ENCODE results near the gene TM4SF1.
A peak's percentile ranks its signal among the peaks of the same experiment; 100 is the strongest.

TM4SF1 gene

GRCh38 chr3:149374391-149374790 lies 3.1 kb downstream of the TM4SF1 start:
- DNase-seq, result no peak

- DNase-seq, result peak; percentile 73
These were observed 4.0 kb downstream of the TM4SF1 start for GRCh38 chr3:149373235-149374125.

- DNase-seq, result no peak
These were observed 5.7 kb downstream of the TM4SF1 start for GRCh38 chr3:149371723-149372114.

- DNase-seq, result peak; percentile 68
These were observed 6.3 kb downstream of the TM4SF1 start for GRCh38 chr3:149371001-149371722.

- DNase-seq, result no peak
These were observed 7.2 kb downstream of the TM4SF1 start for GRCh38 chr3:149369991-149370866.

GRCh38 chr3:149368674-149369497 lies 8.6 kb downstream of the TM4SF1 start:
- no peak for DNase-seq

- no peak for DNase-seq
These were observed 9.2 kb downstream of the TM4SF1 start for GRCh38 chr3:149368201-149368673.

- peak; percentile 79 for DNase-seq
These were observed 10.3 kb downstream of the TM4SF1 start for GRCh38 chr3:149366941-149367840.

- DNase-seq, result no peak
These were observed 11.4 kb downstream of the TM4SF1 start for GRCh38 chr3:149366031-149366430.

GRCh38 chr3:149364624-149365023 lies 12.8 kb downstream of the TM4SF1 start:
- DNase-seq, result no peak

GRCh38 chr3:149363053-149363452 lies 14.4 kb downstream of the TM4SF1 start:
- peak; percentile 65 for DNase-seq

- DNase-seq, result no peak
These were observed 15.1 kb downstream of the TM4SF1 start for GRCh38 chr3:149362366-149362765.

- peak; percentile 29 for DNase-seq
These were observed 20.8 kb downstream of the TM4SF1 start for GRCh38 chr3:149356630-149357029.

GRCh38 chr3:149356044-149356592 lies 21.3 kb downstream of the TM4SF1 start:
- no peak for DNase-seq

- DNase-seq, result no peak
These were observed 23.8 kb downstream of the TM4SF1 start for GRCh38 chr3:149353581-149354184.

GRCh38 chr3:149352556-149352955 lies 24.9 kb downstream of the TM4SF1 start:
- DNase-seq, result peak; percentile 66

GRCh38 chr3:149343951-149344350 lies 33.5 kb downstream of the TM4SF1 start:
- DNase-seq, result no peak

- peak; percentile 89 for DNase-seq
These were observed 34.8 kb downstream of the TM4SF1 start for GRCh38 chr3:149342413-149343380.

Data from fibroblast of skin of right biceps (primary cell).